ENCODE data around the gene RPAP3. TPM values are rescaled to one million over a fixed set of nuclear protein-coding genes. Genes with fewer than 3 reads are reported as not detected.
"Not testable (repeated sequence)": the region's sequence is repeated elsewhere in the genome, so short reads cannot be mapped to it uniquely, and the experiment has no call there.

The RPAP3 gene
- total RNA-seq, 1 donor from 2014 or later: 30.1 TPM

DNA sequence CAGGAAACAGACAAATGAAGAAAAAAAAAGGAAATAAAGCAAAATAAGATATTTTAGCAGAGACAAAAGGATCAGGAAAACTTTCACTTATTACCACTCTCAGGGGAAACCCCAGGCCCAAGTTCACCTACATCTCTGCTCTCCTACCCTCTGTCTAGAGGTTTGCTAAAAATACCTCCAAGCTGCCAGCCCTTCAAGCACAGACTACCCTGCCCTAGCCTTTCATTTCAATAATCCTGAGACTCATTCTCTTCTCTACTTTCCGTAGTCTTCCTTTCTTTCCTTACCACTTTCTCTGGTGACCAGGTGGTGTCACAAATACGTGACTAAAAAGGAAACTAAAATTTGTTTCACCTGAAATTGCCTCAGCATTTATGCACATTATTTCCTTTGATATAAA, 33.8 kb downstream of the RPAP3 start:
- no peak for DNase-seq (ENCODE audit: low read depth)

DNA sequence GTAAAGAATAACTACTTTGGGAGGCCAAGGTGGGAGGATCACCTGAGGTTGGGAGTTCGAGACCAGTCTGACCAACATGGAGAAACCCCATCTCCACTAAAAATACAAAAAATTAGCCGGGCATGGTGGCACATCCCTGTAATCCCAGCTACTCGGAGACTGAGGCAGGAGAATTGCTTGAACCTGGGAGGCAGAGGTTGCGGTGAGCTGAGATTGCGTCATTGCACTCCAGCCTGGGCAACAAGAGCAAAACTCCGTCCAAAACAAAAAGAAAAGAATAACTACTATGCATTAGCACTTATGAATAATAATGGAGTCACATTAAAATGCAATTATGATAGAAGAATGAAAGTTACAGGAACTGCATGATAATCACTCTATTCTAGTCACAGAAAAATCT, 37.9 kb downstream of the RPAP3 start:
- not testable (repeated sequence) for DNase-seq (ENCODE audit: low read depth)

DNA sequence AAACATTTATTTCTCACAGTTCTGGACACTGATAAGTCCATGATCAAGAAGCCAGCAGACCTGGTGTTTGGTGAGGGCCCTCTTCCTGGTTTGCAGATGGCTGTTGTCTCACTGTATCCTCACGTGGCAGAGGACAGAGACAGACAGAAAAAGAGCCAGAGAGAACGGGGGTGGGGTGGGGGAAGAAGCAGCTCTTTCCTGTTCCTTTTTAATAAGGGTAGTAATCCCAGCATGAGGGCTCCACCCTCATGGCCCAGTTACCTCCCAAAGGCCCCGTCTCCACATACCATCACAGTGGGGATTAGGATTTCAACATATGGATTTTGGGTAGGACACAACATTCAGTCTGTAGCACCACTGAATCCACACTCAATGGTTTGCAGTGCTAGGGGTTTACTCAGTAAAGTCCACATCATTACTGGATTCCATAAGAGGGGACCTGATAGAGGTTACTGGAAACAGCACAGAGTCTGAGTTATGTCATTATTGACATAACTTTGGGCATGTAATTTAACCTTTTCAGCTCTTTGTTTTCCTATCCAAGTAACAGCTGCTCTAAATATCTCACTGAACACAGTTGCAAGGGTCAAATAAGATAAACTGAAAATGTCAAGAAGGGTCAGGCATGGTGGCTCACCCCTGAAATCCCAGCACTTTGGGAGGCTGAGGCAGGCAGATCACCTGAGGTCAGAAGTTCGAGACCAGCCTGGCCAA, 53.2 kb downstream of the RPAP3 start:
- no peak for DNase-seq (ENCODE audit: low read depth)

DNA sequence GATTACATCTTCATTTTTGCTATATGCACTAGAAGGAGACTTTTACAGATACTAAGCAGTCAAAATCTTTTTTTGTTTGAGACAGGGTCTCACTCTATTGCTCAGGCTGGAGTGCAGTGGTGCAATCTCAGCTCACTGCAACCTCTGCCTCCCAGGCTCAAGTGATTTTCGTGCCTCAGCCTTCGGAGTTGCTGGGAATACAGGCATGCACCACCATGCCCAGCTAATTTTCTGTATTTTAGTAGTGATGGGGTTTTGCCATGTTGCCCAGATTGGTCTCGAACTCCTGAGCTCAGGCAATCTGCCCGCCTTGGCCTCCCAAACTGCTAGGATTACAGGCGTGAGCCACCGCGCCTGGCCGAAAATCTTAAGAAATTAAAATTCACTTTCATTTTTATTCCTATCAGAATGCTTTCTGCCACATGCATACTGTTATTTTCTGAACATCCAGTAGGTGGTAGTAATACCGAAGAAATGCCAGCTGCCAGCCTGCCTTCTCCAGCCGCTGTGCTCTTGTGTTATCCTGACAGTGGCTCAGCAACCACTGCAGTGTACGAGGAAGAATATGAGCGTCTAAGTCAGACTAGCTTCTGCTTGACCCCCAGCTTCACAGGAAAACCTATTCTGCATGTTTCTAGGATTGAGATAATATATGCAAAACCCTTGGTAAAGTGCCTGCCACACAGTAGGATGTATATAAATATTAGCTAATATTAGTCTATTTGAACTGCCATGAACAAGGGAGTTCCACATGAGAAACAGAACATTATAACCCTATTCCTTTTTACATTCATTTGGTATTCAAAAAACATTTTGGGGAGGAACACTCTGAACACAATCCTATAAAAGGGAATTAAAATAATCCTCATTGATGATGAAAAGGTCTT, 54.2 kb downstream of the RPAP3 start:
- peak; percentile 57 for DNase-seq (ENCODE audit: low read depth)

DNA sequence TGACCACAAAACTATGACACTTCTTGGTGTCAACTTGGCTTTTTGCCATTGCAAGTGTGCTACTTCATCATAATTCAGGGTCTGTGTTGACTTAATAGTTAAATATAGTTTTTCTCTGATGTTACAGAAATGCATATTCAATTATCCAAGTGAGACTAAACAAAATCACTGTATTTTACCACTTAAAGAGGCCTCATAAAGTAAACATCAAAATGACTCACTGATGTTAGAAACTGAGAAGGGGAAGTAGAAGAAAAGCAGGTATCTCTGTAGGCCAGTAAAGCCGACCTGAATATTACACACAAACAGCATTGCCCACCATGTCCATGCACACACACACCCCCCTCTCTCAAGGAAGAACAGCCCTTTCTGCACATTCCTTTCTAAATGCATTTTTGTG, 55.4 kb downstream of the RPAP3 start:
- no peak for DNase-seq (ENCODE audit: low read depth)

DNA sequence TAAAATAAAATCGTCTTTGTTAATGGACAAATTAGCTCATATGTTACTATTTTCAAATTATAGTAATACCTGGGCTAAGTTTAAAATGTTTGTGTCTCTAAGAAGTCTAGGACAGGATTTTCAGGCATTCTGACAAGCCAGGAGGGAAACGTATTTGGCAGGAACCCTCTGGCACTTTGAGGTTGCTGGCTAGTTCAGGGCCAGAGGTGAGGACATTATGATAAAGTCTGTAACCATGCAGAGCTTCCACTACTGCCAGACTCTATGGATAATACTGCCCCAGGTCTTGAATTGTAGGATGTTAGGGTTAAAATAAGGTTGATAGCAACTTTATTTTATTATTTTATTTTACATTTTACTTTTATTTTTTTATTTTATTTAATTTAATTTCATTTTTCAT, 56.4 kb downstream of the RPAP3 start:
- no peak for DNase-seq (ENCODE audit: low read depth)

DNA sequence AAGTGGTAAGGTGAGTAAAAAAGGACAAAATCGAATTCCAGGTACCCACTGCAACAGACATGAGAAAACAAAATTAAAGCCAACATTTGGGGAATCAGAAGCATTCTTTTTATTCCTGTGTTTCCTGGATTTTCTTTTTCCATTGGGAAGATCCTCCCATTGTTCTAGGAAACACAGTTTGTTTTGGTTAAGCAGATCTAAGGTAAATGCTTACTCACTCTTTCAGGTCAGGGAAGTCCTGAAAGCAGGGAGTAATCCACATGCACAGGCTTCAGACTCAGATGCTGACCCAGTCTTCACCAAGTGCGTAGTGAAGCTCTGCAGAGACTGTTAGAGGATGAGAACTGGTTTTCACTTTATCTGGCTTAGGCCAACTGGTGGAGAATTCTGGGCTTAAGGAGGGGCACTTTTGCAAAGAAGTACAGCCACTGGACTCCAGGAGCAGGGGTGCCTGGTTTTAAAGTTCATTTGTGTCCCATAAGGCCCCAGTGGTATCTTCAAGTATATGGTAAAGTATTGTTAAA, 57.7 kb downstream of the RPAP3 start:
- peak; percentile 14 for DNase-seq (ENCODE audit: low read depth)

DNA sequence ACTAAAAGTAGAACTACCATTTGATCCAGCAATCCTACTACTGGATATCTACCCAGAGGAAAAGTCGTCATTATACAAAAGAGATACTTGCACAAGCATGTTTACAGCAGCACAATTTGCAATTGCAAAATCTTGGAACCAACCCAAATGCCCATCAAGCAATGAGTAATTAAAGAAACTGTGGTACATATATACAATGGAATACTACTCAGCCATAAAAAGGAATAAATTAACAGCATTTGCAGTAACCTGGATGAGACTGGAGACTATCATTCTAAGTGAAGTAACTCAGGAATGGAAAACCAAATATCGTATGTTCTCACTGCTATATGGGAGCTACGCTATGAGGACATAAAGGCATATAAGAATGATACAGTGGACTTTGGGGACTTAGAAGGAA, 63.5 kb downstream of the RPAP3 start:
- not testable (repeated sequence) for DNase-seq (ENCODE audit: low read depth)

DNA sequence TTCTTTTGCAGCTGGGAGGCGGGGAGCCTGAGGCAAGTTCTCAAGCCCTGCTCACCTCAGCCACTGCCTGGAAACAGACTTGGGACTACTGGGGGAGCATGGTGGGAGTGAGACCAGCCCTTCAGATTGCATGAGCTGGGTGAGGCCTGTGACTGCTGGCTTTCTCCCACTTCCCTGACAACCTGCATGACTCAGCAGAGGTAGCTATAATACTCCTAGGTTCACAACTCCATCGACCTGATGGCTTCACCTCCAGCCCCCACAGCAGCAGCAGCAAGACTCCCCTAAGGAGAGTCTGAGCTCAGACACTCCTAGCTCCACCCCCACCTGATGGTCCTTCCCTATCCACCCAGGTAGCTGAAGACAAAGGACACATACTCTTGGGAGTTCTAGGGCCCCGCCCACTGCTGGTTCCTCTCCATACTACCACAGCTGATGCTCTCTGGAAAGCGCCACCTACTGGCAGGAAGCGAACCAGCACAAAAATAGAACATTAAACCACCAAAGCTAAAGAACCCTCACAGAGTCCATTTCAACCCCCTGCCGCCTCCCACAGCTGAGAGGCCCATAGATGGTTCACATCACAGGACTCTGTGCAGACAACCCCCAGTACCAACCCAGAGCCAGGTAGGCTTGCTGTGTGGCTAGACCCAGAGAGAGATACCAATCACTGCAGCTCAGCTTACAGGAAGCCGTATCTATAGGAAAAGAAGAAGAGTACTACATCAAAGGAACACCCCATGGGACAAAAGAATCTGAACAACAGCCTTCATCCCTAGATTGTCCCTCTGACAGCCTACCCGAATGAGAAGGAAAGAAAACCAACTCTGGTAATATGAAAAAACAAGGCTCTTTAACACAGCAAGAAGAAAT, 68.7 kb downstream of the RPAP3 start:
- no peak for DNase-seq (ENCODE audit: low read depth)

DNA sequence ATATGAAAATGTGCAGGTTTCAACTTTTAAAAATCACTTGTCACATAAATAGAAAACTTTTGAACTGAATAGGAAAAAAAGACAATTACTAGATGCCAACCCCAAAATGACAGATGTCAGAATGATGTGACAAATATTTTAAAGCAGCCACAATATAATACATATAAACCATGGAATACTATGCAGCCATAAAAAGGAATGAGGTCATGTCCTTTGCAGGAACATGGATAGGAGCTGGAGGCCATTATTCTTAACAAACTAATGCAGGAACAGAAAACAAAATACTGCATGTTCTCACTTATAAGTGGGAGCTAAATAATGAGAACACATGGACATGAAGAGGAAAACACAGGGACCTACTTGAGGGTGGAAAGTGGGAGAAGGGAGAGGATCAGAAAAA, 70.1 kb downstream of the RPAP3 start:
- DNase-seq (ENCODE audit: low read depth): not testable (repeated sequence)

DNA sequence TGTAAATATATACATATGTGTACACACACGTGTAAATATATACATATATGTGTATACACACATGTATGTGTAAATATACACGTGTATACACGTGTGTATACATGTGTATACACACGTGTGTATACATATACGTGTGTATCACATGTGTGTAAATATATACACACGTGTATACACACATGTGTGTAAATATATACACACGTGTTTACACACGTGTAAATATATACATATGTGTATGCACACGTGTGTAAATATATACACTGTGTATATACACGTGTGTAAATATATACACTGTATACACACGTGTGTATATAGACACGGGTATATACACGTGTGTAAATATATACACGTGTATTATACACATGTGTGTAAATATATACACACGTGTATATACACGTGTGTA, 71.7 kb downstream of the RPAP3 start:
- no peak for DNase-seq (ENCODE audit: low read depth)

DNA sequence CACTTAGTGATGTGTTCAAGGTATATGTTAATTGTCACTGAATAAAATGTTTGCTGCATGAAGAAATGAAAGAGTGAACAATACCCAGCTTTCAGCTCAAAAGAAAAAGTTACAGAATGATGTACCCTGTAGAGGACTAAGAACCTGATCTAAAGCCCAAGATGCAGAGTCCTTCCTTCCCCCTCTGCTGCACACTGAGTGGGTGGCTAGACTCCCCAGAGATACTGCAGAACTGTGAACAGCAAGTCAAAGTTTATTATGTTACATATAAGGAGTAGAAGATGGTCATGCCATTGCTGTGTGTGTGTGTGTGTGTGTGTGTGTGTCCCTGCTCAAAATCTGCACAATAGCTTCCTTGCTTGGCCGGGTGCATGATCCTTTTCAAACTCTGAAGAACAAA, 83.9 kb downstream of the RPAP3 start:
- no peak for DNase-seq (ENCODE audit: low read depth)

DNA sequence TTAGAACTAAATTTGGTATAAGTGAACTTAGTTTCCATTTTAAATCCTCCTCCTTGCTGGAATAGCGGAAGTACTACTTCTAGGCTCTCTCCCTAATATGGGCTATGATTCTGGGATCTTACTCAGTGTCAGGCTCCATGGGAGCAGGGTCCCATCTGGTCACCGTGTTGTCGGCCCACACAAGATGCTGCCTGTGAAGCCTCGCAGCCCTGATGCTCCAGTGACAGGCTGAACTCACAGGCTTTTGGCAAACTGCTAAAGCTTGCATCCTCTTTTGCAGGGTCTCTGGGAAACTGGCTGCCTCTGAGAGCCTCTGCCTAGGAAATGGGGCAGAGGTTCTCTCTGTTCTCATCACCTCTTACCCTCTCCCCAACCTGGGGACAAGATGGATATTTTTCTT, 88.4 kb downstream of the RPAP3 start:
- no peak for DNase-seq (ENCODE audit: low read depth)

DNA sequence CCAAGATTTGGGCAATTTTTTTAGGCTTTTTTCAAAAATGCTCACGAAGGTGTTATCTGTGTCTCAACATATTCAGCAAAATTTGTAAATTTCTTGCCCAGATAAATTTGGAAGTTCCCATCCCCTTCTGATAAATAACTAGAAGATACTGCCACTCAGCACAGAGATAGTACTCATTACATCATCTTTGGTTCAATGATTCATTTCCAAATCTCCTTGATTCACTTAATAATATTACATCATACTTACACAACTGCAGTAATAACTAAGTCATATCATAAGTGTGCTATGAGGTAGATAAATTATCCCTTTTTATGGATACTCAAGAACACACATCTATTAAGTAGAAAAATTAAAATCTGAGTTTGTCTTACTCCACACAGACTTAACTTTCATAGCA, 89.4 kb downstream of the RPAP3 start:
- DNase-seq (ENCODE audit: low read depth): no peak

DNA sequence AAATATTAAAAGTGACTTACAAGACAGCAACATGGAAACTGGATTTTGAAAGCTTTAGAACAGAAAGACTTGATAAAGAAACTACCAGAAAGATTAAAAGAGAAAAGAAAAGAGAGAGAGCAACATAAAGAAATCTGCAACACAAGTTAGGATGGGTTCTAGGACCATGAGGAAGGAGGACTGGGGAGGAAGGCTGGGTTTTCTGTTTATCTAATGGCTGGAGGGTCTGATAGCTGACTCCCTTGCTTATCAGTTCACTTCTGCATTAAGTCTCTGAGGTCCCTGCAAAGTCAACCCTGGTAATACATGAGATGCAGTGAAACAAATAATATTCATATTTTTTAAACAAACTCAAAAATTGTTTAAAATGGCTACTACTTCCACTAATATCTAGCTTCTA, 90.1 kb downstream of the RPAP3 start:
- DNase-seq (ENCODE audit: low read depth): no peak

DNA sequence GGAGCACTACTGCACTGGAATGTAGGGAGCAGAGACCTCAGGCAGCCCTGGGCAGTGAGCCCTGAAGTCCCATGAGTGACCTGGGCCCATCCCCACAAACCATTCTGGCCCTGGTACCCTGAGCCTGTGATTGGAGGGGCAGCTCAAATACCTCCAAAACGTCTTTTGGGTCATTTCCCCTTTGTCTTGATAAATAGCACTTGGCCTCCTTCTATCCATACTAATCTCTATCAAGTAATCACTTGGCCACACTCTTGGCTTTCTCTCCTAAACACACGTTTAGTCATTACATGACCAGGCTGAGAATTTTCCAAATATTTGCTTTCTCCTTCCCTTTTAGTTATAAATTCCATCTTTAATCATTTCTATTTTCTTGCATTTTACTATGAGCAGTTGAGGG, 91.3 kb downstream of the RPAP3 start:
- DNase-seq (ENCODE audit: low read depth): no peak

DNA sequence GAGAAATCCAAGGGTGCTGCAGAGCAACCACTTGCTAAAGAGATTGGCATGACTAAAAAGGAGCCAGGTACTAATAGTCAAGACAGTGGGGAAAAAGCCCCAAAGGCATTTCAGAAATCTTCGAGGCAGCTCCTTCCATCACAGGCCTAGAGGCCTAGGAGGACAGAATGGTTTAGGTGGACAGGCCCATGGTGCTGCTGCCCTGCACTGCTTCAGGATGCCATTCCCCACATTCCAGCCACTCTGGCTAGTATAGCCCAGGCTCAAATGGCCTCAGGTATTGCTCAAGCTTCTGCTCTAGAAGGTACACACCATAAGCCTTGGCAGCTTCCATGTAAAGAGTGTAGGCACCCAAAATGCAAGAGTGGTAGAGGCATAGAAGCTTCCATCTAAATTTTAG, 92.9 kb downstream of the RPAP3 start:
- DNase-seq (ENCODE audit: low read depth): no peak

DNA sequence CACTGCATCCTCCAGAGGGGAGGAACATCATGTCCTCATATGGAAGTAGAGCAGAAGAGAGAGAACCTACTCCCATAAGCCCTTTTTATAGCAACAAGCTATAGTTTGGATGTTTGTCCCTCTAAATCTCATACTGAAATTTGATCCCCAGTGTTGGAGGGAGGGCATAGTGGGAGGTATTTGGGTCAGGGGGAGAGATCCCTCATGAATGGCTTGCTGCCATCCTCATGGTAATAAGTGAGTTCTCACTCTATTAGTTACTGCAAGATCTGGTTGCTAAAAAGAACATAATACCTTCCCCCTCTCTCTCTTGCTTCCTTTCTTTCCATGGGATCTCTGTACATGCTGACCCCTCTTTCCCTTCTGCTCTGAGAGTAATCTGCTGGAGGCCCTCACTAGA, 93.9 kb downstream of the RPAP3 start:
- DNase-seq (ENCODE audit: low read depth): no peak

Measured in renal cortical epithelial cell (primary cell).